Fibroblast of lung (primary cell): ENCODE results near the gene PECR. TPM values are rescaled to one million over a fixed set of nuclear protein-coding genes. Genes with fewer than 3 reads are reported as not detected.
"Not testable (repeated sequence)": the region's sequence is repeated elsewhere in the genome, so short reads cannot be mapped to it uniquely, and the experiment has no call there.

ENCODE experiments used
- DNase-seq, 2 donors: peaks; one replicate each; pipeline versions ENCODE4 v3.0.0 to v3.0.0-alpha.2; 2010; ENCODE audit warnings: low read depth in 2 of 2
- H2AFZ ChIP-seq: 2 replicates; pipeline ENCODE4 v1.5.1; 2012; ENCODE audit warnings: low read length, control low read depth, inconsistent platforms
- H3K27ac ChIP-seq: 2 replicates; pipeline ENCODE4 v1.5.1; 2011; ENCODE audit warnings: low read length, control low read depth; ENCODE audit not compliant: insufficient read depth
- H3K27me3 ChIP-seq: 2 replicates; pipeline ENCODE4 v1.5.1; 2011; ENCODE audit warnings: mild to moderate bottlenecking, low read length; ENCODE audit not compliant: control insufficient read depth, insufficient read depth
- H3K36me3 ChIP-seq: 2 replicates; pipeline ENCODE4 v1.5.1; 2011; ENCODE audit warnings: low read length; ENCODE audit not compliant: control insufficient read depth, insufficient read depth
- H3K4me1 ChIP-seq: 2 replicates; pipeline ENCODE4 v1.5.1; 2011; ENCODE audit warnings: low read length; ENCODE audit not compliant: control insufficient read depth, insufficient read depth; ENCODE audit errors: extremely low read depth
- H3K4me2 ChIP-seq: 2 replicates; pipeline ENCODE4 v1.5.1; 2011; ENCODE audit warnings: low read length, control low read depth; ENCODE audit not compliant: insufficient read depth; ENCODE audit errors: extremely low read depth
- H3K4me3 ChIP-seq, 4 experiments: fragments of 200-600 bp in 1 of 4; sonication (generic) in 1 of 4; replicated peaks in 1 of 4; 2 replicates each; pipeline ENCODE4 v1.5.1; 2011 to 2016; ENCODE audit warnings: low read length in 4 of 4, low read depth in 3 of 4, mild to moderate bottlenecking in 3 of 4, control low read depth in 2 of 4, inconsistent platforms in 1 of 4, mixed read lengths in 1 of 4; ENCODE audit not compliant: insufficient read depth in 1 of 4; ENCODE audit errors: control extremely low read depth in 1 of 4
- H3K79me2 ChIP-seq: 2 replicates; pipeline ENCODE4 v1.5.1; 2012; ENCODE audit warnings: mild to moderate bottlenecking, low read length, inconsistent platforms; ENCODE audit not compliant: control insufficient read depth, insufficient read depth
- H3K9ac ChIP-seq: 2 replicates; pipeline ENCODE4 v1.5.1; 2011; ENCODE audit warnings: mild to moderate bottlenecking, low read length, control low read depth; ENCODE audit not compliant: insufficient read depth
- H3K9me3 ChIP-seq: 2 replicates; pipeline ENCODE4 v1.5.1; 2012; ENCODE audit warnings: low read depth, low read length; ENCODE audit not compliant: control insufficient read depth, insufficient read depth
- H4K20me1 ChIP-seq: 2 replicates; pipeline ENCODE4 v1.5.1; 2011; ENCODE audit warnings: low read length; ENCODE audit not compliant: control insufficient read depth, insufficient read depth; ENCODE audit errors: extremely low read depth
- CTCF ChIP-seq, 2 donors: IDR thresholded peaks in 1 of 2; conservative IDR thresholded peaks in 1 of 2; 1 replicate in 1 of 2; 2 replicates in 1 of 2; pipeline ENCODE4 v1.5.1; 2011 to 2012; ENCODE audit warnings: low read length in 2 of 2, control low read depth in 1 of 2, inconsistent platforms in 1 of 2, low read depth in 1 of 2, mild to moderate bottlenecking in 1 of 2
- EZH2 ChIP-seq: IDR thresholded peaks from 2 replicates; pipeline ENCODE4 v1.5.1; 2012; ENCODE audit warnings: low read length, control low read depth, mild to moderate bottlenecking; ENCODE audit errors: missing control alignments
- polyA plus RNA-seq, 2 donors: library from polyadenylated mRNA; depleted of rRNA in 1 of 2; stranded (reverse) in 1 of 2; unstranded in 1 of 2; fragments of >200 nt; gene quantifications; 2 replicates each; pipeline ENCODE4 v1.2.1, GENCODE V29; 2011 to 2012; ENCODE audit warnings: missing spikeins in 1 of 2
- total RNA-seq: library from RNA; depleted of rRNA; stranded (reverse); fragments of >200 nt; gene quantifications from 2 replicates; pipeline ENCODE4 v1.2.1, GENCODE V29; 2014

Gene PECR
- total and polyA plus RNA-seq, 2 donors (not counting 1 experiment from before 2014, with no cell fraction given), result 11.7 to 19.3 TPM

DNA sequence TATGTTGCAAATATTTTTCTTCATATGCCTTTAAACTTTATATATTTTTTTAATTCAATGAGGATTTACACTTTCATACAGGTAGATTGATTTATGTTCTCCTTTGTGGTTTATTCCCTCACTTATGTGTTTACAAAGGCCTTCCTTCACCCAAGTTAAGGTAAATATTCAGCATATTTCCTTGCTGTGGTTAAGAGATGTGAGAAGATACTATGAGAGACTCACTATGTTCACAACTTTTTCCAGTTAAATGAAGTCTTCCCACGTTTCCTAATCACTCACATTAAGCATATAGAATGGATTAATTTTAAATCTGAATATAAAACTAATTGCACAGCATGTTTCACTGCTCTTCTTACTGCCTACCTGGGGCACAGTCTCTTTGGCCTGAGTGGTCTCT, 597 bp downstream of the PECR start:
- Histone ChIP-seq H4K20me1 (no peaks in the 10 kb centered on the region), H3K27me3 (no peaks in the 10 kb centered on the region), H3K27ac (no peak overlapping the region), H3K36me3 (no peaks in the 10 kb centered on the region), H3K79me2 (no peaks in the 10 kb centered on the region), H3K4me2 (peak overlapping the region; percentile 97), H3K9ac (peak overlapping the region; percentile 60), H3K4me1 (no peaks in the 10 kb centered on the region), H2AFZ (peak overlapping the region; percentile 97), H3K9me3 (no peaks in the 10 kb centered on the region), H3K4me3 (peak overlapping the region; percentile 73 to 89 (median 78))
- TF ChIP-seq EZH2, result no peak
- no peak for DNase-seq

DNA sequence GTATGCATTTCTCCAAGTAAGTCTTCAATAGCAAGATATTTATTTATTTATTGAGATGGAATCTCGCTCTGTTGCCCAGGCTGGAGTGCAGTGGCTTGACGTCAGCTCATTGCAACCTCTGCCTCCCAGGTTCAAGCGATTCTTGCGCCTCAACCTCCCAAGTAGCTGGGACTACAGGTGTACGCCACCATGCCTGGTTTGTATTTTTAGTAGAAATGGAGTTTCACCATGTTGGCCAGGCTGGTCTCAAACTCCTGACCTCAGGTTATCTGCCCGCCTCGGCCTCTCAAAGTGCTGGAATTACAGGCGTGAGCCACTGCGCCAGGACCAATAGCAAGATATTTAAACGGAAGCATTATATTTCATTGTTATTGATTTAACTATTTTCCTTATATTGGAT, 1.6 kb downstream of the PECR start:
- not testable (repeated sequence) for H3K9me3 ChIP-seq, H2AFZ ChIP-seq, H3K36me3 ChIP-seq, DNase-seq, H4K20me1 ChIP-seq, H3K4me2 ChIP-seq, H3K4me3 ChIP-seq, H3K4me1 ChIP-seq, H3K9ac ChIP-seq, H3K79me2 ChIP-seq, H3K27me3 ChIP-seq, H3K27ac ChIP-seq

DNA sequence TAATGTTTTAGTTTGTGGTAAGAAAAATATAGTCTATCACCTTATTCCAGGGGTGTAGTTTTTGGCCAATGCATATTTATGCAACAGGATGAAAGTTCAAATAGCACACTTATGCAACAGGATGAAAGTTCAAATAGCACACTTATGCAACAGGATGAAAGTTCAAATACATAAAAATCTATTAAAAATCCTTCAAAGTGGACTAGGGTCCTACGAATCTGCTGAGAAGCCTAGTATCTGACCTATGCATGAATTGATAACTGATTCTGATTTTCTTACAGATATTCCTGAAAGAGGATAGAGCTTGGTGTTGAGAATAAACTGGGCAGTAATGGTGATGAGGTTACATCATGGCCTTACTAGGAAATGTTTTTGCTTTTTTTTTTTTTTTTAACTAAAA, 2.8 kb downstream of the PECR start:
- H3K79me2 ChIP-seq, result no peaks in the 10 kb centered on the region
- peak in 1 of 2 donors; percentile 47 for DNase-seq
- H3K4me1 ChIP-seq, result no peaks in the 10 kb centered on the region

More for the DNA sequence above, 2.8 kb downstream of the PECR start:
- no peak overlapping the region for H2AFZ ChIP-seq
- no peaks in the 10 kb centered on the region for H4K20me1 ChIP-seq
- H3K27me3 ChIP-seq, result no peaks in the 10 kb centered on the region
- no peak overlapping the region for H3K27ac ChIP-seq
- H3K4me2 ChIP-seq, result no peak overlapping the region
- TF ChIP-seq EZH2 (no peak), CTCF (conservative IDR thresholded peaks at IDR 0.05 in 1 of 2, IDR thresholded peaks at IDR 0.05 in 1 of 2; ENCODE audit: low read depth in 1 of 2, low read length in 2 of 2) (no peak)
- no peak overlapping the region for H3K4me3 ChIP-seq
- H3K36me3 ChIP-seq, result no peaks in the 10 kb centered on the region
- no peaks in the 10 kb centered on the region for H3K9me3 ChIP-seq
- no peak overlapping the region for H3K9ac ChIP-seq
